Suprapubic skin (tissue), 4 donors: Measurements from ENCODE around the gene COLEC11. TPM values are rescaled to one million over a fixed set of nuclear protein-coding genes. Genes with fewer than 3 reads are reported as not detected.
A peak's percentile ranks its signal among the peaks of the same experiment; 100 is the strongest.
"Not testable (repeated sequence)": the region's sequence is repeated elsewhere in the genome, so short reads cannot be mapped to it uniquely, and the experiment has no call there.

Experiments
- DNase-seq, 2 donors: peaks; one replicate each; pipeline ENCODE4 v3.0.0-alpha.2; 2019; ENCODE audit warnings: low spot score in 2 of 2
- H3K27ac ChIP-seq: fragments of 200-600 bp; sonication (generic); one replicate; pipeline ENCODE4 v1.5.1; 2019
- H3K27me3 ChIP-seq: fragments of 200-600 bp; sonication (generic); one replicate; pipeline ENCODE4 v1.5.1; 2019
- H3K36me3 ChIP-seq: fragments of 200-600 bp; sonication (generic); one replicate; pipeline ENCODE4 v1.5.1; 2019
- H3K4me1 ChIP-seq: fragments of 200-600 bp; sonication (generic); one replicate; pipeline ENCODE4 v1.5.1; 2019
- H3K4me3 ChIP-seq: fragments of 200-600 bp; sonication (generic); one replicate; pipeline ENCODE4 v1.5.1; 2019; ENCODE audit warnings: mild to moderate bottlenecking
- H3K9me3 ChIP-seq: fragments of 200-600 bp; sonication (generic); one replicate; pipeline ENCODE4 v1.5.1; 2019
- CTCF ChIP-seq, 2 donors: fragments of 200-600 bp in 1 of 2; fragments of 450-650 bp in 1 of 2; sonication (generic) in 1 of 2; IDR thresholded peaks; one replicate each; pipeline ENCODE4 v1.5.1; 2016 to 2019; ENCODE audit warnings: antibody characterized with exemption in 2 of 2, mild to moderate bottlenecking in 1 of 2, moderate library complexity in 1 of 2
- EP300 ChIP-seq: sonication (generic); formaldehyde crosslinking; IDR thresholded peaks from one replicate; pipeline ENCODE4 v1.6.1; 2017; ENCODE audit warnings: antibody characterized with exemption
- POLR2A ChIP-seq, 2 donors: fragments of 450-650 bp; IDR thresholded peaks; one replicate each; pipeline ENCODE4 v1.6.1; 2017; ENCODE audit warnings: antibody characterized with exemption in 2 of 2, mild to moderate bottlenecking in 2 of 2, moderate library complexity in 2 of 2
- POLR2AphosphoS5 ChIP-seq, 3 donors: sonication (generic); formaldehyde crosslinking; IDR thresholded peaks; one replicate each; pipeline ENCODE4 v1.6.1; 2017; ENCODE audit warnings: antibody characterized with exemption in 3 of 3
- WGBS: methylation state at CpG from one replicate; pipeline ENCODE4 v1.1.5; 2018; 5-methylcytosine and 5-hydroxymethylcytosine counted together
- total RNA-seq, 4 donors: library from RNA; depleted of rRNA; stranded (reverse); fragments of >200 nt; gene quantifications; one replicate each; pipeline ENCODE4 v1.1.0, GENCODE V29; 2016

COLEC11 gene
- total RNA-seq, 4 donors from 2014 or later = 0.39 to 0.68 TPM; not detected in 2

- Histone ChIP-seq H3K36me3 (no peaks in the 10 kb centered on the region), H3K4me1 (peaks cover 21% of the 10 kb centered on the region), H3K9me3 (no peaks in the 10 kb centered on the region), H3K27me3 (peaks cover 10% of the 10 kb centered on the region), H3K27ac (no peak overlapping the region), H3K4me3 (no peak overlapping the region)
- TF ChIP-seq EP300 (no peak), POLR2AphosphoS5 (IDR thresholded peaks at IDR 0.05) (no peak), CTCF (IDR thresholded peaks at IDR 0.05) (no peak), POLR2A (IDR thresholded peaks at IDR 0.05) (no peak)
- DNase-seq = peak in 1 of 2 donors; percentile 56
- WGBS = 69% methylated on average over 9 of the region's 11 CpGs
Observed at GRCh38 chr2:3633982-3634595, 39.2 kb downstream of the COLEC11 start.

- 82% methylated on average over 12 of the region's 12 CpGs for WGBS
- peaks cover 10% of the 10 kb centered on the region for H3K27me3 ChIP-seq
- no peaks in the 10 kb centered on the region for H3K9me3 ChIP-seq
- no peak overlapping the region for H3K27ac ChIP-seq
- DNase-seq = peak; percentile 39 to 71
- H3K4me3 ChIP-seq = no peak overlapping the region
- H3K36me3 ChIP-seq = no peaks in the 10 kb centered on the region
- no peak for TF ChIP-seq EP300
- no peak for TF ChIP-seq POLR2A (IDR thresholded peaks at IDR 0.05)
- no peak for TF ChIP-seq CTCF (IDR thresholded peaks at IDR 0.05)
- TF ChIP-seq POLR2AphosphoS5 (IDR thresholded peaks at IDR 0.05) = no peak
- H3K4me1 ChIP-seq = peaks cover 21% of the 10 kb centered on the region
Observed at GRCh38 chr2:3634596-3635121, 39.7 kb downstream of the COLEC11 start.

- TF ChIP-seq POLR2AphosphoS5 (IDR thresholded peaks at IDR 0.05) (no peak), CTCF (IDR thresholded peaks at IDR 0.05) (no peak)
- peaks cover 10% of the 10 kb centered on the region for H3K27me3 ChIP-seq
- WGBS = 44% methylated on average over 25 of the region's 29 CpGs
- DNase-seq = peak; percentile 44 to 75
- no peaks in the 10 kb centered on the region for H3K36me3 ChIP-seq
- no peaks in the 10 kb centered on the region for H3K9me3 ChIP-seq
- H3K27ac ChIP-seq = no peak overlapping the region
- H3K4me3 ChIP-seq = peak overlapping the region; percentile 19
- H3K4me1 ChIP-seq = peaks cover 21% of the 10 kb centered on the region
Observed at GRCh38 chr2:3635171-3635974, 40.5 kb downstream of the COLEC11 start.

GRCh38 chr2:3635975-3636327 is 41.0 kb downstream of the COLEC11 start:
- not testable (repeated sequence) for H3K36me3 ChIP-seq, H3K9me3 ChIP-seq, H3K27ac ChIP-seq
- Histone ChIP-seq H3K4me1 (peaks cover 21% of the 10 kb centered on the region), H3K27me3 (peaks cover 10% of the 10 kb centered on the region), H3K4me3 (peak overlapping the region; percentile 19)
- 82% methylated on average over 16 of the region's 16 CpGs for WGBS
- peak in 1 of 2 donors; percentile 61 for DNase-seq

- 86% methylated on average over 12 of the region's 13 CpGs for WGBS
- Histone ChIP-seq H3K27me3 (peaks cover 10% of the 10 kb centered on the region), H3K9me3 (no peaks in the 10 kb centered on the region), H3K36me3 (no peaks in the 10 kb centered on the region), H3K4me1 (peaks cover 21% of the 10 kb centered on the region), H3K4me3 (no peak overlapping the region), H3K27ac (no peak overlapping the region)
- TF ChIP-seq EP300 (no peak), POLR2AphosphoS5 (IDR thresholded peaks at IDR 0.05) (no peak), CTCF (IDR thresholded peaks at IDR 0.05) (no peak), POLR2A (IDR thresholded peaks at IDR 0.05) (no peak)
- peak; percentile 35 to 56 for DNase-seq
Observed at GRCh38 chr2:3636586-3637310, 41.8 kb downstream of the COLEC11 start.
